CD4-positive, alpha-beta T cell treated with Interleukin-15 for 4 hours (primary cell): ENCODE measurements around the gene RNASE7.

Experiments
- DNase-seq: peaks from one replicate; pipeline ENCODE4 v3.0.0-alpha.2; 2020; ENCODE audit warnings: low spot score

RNASE7 gene

GRCh38 chr14:21043387-21043973 lies 1.3 kb downstream of the RNASE7 start:
- no peak for DNase-seq

GRCh38 chr14:21043974-21044618 lies 1.9 kb downstream of the RNASE7 start:
- DNase-seq, result no peak

GRCh38 chr14:21047378-21047781 lies 5.2 kb downstream of the RNASE7 start:
- no peak for DNase-seq

- no peak for DNase-seq
Observed at GRCh38 chr14:21048638-21049037, 6.5 kb downstream of the RNASE7 start.

GRCh38 chr14:21049271-21049673 lies 7.1 kb downstream of the RNASE7 start:
- no peak for DNase-seq

- DNase-seq, result no peak
Observed at GRCh38 chr14:21050597-21050996, 8.4 kb downstream of the RNASE7 start.

GRCh38 chr14:21053184-21054122 lies 11.3 kb downstream of the RNASE7 start:
- DNase-seq, result no peak

- no peak for DNase-seq
Observed at GRCh38 chr14:21054123-21054767, 12.1 kb downstream of the RNASE7 start.

GRCh38 chr14:21054768-21055145 lies 12.6 kb downstream of the RNASE7 start:
- no peak for DNase-seq

GRCh38 chr14:21055432-21056117 lies 13.4 kb downstream of the RNASE7 start:
- no peak for DNase-seq

GRCh38 chr14:21056520-21057163 lies 14.5 kb downstream of the RNASE7 start:
- DNase-seq, result no peak

- DNase-seq, result no peak
Observed at GRCh38 chr14:21057803-21058675, 15.9 kb downstream of the RNASE7 start, which contains the start of gene RNASE8. TSS of gene RNASE8 (plus strand) at chr14:21057822. CDS start at chr14:21057893, 71 bp downstream.

GRCh38 chr14:21058903-21059302 lies 16.7 kb downstream of the RNASE7 start:
- DNase-seq, result no peak

- no peak for DNase-seq
Observed at GRCh38 chr14:21059842-21060613, 17.9 kb downstream of the RNASE7 start.

GRCh38 chr14:21060614-21061346 lies 18.6 kb downstream of the RNASE7 start:
- no peak for DNase-seq

GRCh38 chr14:21061347-21061668 lies 19.1 kb downstream of the RNASE7 start:
- no peak for DNase-seq

GRCh38 chr14:21063479-21063878 lies 21.3 kb downstream of the RNASE7 start:
- DNase-seq, result no peak

- DNase-seq, result no peak
Observed at GRCh38 chr14:21066882-21067502, 24.8 kb downstream of the RNASE7 start.
